HG03045 (cell line): ENCODE data around the gene CUBN.

Experiments
- ATAC-seq: cut with Tn5 transposase; IDR thresholded peaks from one replicate; pipeline ENCODE4 v1.9.1; 2021; ENCODE audit warnings: mild to moderate bottlenecking, moderate library complexity; ENCODE audit not compliant: unreplicated experiment

CUBN gene

DNA sequence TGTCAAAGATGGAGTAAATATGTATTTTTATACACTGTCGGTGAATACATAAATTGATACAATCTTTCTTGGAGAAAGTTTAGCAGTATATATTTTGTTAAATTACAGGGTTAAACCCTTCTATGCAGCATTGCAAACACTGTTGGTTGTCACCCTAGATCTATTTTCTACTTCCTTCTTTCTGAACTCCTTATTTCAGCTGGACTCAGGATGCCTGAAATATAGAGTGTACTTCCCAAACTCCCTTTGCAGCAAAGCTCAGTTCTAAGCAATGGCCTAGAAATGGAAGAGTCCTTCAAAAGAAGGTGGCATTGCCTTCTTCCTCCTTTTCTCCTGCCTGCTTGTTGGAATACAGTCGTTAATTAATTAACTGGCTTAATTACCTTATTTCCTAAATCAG lies 20.6 kb downstream of the CUBN start:
- no peak for ATAC-seq

DNA sequence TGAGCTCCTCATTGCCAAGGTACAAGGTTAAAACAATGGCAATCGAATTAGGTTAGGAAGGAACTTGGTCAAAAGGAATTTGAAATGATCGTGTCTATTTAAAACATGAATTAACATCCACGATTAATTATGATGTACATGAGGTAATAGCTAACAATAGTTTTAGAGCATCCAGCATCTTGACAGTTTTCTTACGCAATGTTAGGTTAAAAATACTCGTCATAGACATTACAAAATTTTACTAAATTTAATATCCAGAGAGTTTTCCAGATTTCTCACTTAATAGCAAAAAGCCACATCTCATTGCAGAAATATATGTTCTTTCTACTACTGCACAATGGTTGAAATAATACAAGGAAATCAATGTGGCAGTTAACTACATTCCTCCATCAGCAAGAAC lies 22.6 kb downstream of the CUBN start:
- ATAC-seq = no peak

DNA sequence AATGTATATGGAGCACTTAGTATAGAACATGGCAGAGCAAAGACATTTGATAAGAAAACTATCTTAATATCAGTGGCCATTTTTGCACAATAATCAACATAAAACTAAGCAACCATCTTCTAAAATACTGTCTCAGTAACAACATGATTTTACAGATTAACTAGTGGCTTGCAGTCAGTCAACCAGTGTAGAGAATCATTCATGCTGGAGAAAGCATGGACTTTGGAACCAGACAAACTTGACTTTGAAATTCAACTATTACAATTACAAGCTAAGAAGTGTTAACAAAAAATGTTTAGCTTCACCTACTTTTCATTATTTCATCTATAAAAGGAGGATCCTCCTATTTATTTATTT lies 27.7 kb downstream of the CUBN start:
- no peak for ATAC-seq

DNA sequence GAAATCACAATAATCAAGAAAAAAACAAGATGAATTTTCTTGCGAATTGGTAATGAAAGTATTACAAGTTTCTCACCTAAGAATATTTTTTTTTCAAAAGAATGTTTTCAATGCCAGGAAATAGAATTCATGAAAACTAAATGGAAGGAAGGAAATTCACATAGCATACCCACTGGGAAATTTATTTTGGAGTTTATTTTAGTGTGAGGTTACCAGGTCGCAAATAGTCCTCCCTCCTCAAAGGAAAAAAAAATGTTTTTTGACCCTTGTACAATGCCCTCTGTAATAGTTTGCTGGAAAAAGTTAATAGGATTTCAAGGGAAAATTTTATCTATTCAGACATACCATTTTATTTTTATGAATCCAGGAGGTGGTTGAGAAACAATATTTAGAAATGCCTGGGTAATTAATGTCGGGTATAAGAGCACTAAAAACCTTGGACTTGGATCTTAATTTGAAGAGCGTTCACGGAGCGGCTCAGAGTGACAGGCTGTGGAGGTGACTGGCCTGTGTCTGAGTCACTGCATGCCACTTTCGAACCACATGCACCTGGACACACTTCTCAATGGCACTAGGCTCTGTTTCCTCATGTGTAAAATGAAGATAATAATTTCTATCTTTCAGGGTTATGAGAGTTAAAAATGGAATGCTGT lies 28.2 kb downstream of the CUBN start:
- ATAC-seq = no peak

DNA sequence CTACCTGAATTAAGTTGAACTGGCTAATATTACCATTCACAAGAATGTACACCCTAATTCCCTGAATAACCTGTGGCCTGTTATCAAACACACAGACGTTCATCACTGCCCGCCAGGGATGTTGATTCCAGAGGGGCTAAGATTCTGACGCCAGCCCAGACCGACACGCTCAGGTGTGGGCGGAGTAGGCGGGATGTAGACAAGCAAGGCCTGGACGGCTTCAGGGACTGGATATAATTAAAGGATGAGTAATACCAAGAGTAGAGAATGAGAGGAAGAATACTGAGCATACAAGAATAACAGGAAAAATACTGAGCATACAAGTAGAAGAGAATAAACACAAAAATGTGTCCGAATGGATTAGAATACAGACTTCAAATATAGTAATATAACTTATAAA lies 29.0 kb downstream of the CUBN start:
- ATAC-seq = no peak

DNA sequence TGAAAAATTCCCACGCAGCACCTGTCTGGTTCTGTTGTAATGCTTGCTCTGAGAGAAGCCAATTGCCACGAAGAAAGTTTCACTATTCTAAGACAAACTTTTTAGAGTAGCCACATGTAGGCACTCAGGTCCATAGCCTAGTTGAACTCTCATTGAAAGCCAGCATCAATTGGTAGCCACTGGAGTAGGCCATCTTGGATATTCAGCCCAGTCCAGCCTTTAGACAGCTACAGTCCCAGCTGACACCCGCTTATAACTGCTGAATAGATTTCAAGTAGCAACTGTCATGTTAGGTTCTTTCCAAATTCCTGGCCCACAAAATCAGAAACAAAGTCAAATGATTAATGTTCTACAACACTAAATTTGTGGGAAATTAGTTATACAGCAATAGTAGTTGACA lies 31.6 kb downstream of the CUBN start:
- ATAC-seq = no peak

DNA sequence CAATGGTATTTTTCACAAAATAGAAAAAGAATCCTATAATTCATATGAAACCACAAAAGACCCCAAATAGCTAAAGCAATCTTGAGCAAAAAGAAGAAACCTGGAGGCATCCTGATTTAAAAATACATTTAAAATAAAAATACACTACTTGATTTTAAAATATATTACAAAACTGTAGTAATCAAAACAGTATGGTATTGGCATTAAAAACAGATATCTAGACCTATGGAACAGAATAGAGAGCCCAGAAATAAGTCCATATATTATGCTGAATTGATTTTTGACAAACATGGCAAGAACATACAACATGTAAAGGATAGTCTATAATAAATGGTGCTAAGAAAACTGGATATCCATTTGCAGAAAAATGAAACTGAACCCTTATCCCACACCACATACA lies 34.8 kb downstream of the CUBN start:
- no peak for ATAC-seq

DNA sequence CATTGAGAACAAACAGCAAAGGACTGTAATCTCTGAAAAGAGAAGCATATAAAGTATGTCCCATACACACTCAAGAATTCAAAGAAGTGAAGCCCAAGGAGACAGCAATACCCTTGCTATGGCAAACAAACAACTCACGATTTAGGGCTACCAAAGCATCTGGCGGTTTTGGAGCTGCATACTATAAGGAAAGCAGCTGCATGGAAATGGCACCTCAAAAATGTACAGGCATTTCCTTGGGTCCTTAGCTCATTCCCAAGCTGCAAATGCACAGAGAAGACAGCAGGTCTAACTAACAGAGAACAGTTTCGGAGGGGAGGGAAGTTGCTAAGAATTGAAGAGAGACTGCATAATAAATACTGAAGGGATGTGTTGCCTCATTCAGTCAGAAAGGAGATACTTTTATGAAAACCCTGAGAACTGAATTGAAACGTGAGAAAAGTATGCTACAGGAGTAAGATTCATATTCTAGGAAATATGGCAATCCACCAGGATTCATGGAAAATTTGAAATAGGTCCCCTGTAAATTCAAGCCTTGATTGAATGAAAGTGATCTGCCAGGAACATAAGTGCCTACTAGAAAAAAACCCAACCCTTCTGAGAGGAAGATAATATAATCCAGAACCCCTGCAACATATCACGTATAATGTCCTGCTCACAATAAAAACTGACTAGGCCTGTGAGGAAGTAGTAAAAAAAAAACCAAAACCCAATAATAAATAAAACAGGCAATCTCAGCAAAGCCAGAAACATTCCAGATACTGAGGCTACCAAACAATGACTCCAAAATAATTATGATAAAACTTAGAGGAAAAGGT lies 36.4 kb downstream of the CUBN start:
- no peak for ATAC-seq

DNA sequence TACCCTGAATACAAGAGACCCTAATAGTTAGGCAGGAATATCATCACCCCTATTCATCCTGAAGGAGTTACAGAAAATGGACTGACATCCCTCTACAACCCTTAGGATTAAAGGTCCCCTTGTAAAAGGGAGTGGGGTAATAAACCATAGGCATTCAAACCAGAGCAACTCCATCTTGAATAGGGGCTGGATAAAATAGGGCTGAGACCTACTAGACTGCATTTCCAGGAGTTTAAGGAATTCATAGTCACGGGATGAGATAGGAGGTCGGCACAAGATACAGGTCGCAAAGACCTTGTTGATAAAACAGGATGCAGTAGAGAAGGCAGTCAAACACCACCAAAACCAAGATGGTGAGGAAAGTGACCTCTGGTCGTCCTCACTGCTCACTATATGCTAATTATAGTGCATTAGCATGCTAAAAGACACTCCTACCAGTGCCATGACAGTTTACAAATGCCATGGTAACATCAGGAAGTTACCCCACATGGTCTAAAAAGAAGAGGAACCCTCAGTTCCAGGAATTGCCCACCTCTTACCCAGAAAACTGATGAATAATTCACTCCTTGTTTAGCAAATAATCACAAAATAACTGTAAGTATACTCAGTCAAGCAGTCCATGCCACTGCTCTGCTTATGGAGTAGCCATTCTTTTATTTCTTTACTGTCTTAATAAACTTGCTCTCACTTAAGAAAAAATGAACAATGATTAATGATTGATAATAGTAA lies 37.2 kb downstream of the CUBN start:
- no peak for ATAC-seq

DNA sequence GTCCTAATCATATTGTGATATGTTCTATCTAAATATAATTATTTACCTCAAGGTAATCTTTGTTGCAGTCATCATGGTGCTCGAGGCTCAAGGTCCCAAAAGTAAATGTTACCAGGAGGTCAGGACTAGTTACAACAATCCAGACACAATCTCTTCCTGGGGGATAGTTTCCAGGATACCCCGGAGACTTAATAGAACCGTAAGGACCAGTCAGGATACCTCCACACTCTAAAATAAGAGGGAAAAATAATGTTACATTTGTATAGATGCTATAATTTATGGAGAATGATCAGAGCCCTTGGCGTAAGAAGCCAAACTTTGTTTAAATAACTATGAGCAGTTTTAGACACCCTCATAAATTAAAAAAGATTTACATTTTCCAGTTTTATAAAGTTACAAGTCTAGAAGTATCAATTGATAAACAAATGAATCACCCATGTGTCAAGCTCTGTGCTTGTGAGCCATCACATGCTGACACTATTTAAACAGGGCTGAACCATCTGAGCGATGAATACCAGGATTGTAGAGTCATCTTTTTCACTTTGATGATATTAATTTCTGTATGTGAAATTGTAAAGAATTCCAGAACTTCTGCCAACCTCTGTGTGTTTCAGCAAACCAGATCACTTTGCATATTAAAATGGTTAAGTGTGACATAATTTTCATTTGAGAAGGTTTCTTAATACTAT lies 41.3 kb downstream of the CUBN start:
- no peak for ATAC-seq

DNA sequence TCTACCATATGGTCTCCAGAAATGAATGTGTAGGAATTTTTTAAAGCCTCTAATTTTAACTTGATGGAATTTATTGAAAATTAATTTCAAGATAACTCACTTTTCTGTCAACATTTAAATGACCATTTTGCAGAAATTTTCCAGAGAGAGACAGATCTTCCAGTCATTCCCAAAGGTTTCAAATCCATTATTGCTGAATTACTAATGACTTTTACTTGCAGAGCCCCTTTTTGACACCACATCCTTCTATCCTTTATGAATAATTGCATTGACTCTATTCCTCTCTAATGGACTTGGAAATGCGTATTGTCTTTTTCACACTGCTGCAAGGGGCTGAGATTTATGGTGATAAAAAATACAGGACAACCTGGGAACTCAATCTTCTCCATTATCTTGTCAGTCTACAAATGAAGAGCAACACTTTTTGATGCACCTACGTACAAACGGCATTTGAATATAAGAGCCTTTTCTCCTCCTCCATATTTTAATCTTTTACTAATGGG lies 42.7 kb downstream of the CUBN start:
- no peak for ATAC-seq

DNA sequence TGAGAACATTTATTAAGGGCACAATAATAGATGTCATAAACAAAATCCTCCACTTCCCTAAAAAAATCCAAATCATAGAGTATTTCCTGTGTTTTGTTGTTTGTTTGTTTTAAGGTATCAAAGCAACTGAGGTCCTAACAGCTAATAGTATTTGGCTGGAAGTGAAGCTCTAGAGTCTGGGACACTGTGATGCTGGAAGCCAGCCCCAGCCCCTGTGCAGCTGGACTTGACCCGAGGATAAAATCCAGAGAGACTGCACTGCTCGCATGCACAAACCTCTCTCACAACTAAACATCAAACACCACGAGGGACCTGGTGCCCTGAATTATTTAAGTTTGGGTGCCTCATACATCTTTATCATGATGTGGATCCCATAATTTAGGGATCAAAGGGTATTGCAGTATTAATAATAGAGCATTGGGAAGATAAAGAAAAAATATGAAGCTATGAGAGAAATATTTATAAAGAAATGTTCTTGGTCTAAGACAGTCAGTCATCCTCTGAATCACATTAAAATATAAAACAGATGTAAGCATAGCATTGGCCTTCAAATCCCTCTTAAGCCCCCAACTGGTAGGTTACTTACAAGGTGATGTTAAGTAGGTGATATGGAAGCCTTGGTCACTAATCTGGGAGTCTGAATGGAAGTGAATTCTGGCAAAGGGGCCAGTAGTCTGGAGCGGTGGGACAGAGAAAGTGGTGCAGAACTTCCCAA lies 44.4 kb downstream of the CUBN start:
- no peak for ATAC-seq

DNA sequence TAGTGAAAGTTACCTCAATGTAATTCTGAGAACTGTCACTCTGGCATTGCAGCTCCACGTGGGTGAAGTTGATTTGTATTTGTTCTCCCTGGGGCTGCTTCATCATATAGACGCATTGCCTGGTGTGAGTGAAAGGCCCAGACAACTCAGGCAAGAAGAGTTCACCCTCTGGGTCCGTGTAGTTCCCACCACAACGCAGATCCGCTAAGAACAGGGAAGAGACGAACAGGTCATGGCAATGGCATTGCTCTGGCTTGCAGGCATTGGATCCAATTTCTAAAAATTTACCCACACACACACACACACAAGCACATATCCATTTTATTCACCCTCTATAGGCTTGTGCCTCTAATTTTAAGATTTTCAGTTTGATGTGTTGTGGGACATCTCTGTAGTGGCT lies 45.4 kb downstream of the CUBN start:
- no peak for ATAC-seq

DNA sequence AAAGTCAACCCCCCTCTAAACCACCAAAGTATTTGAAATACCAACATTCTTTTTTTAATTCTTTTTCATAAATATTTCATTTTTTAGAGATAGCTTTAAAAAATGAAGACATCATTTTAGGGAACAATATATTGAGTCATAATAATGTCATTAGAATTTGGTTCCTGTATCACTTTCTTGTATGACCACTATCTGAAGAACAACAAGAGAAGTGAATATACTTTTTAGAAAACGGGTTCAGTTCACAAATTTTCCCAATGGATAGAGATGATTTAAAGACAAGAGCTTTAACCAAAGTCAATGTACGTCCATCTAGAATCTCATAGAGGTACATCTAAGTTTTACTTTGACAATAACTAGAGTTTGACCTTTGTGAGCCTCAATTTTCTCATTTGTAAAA lies 48.2 kb downstream of the CUBN start:
- no peak for ATAC-seq

DNA sequence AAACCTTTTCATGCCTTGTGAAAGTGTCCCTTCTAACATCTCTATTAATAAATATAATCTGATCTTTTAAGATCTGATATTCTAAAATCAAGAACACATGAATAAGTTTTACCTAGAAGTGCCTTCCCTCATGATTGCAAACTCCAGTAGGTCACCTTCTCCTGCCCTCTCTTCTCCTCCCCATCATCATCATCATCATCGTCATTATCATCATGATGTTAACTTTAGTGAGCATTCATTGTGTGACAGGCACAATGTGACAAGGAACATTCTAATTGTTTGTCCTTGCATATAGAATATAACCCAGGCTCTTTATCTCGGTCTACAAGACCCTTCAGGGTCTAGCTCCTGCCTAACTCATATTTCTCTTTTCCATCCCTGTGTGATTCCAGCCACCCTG lies 51.7 kb downstream of the CUBN start:
- no peak for ATAC-seq

DNA sequence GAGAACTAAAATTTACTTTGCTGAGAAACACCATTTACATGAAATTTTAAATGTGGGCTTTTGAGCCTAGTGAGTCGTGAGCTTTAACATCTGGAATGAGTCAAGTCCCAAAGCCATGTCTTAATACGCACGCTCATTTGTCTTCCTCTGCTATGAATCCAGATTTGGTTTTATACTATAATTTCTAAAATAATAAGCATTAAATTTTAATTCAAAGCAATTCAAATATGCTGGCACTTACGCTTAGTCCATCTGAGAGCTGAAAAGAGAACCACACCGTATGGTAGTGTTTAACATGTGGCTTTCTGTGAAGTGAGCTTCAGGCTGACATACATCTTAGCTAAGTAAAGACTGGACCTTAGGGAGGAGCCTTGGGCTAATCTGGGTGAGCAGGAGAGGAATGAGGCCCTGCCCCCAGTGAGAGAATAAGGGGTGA lies 52.2 kb downstream of the CUBN start:
- no peak for ATAC-seq

DNA sequence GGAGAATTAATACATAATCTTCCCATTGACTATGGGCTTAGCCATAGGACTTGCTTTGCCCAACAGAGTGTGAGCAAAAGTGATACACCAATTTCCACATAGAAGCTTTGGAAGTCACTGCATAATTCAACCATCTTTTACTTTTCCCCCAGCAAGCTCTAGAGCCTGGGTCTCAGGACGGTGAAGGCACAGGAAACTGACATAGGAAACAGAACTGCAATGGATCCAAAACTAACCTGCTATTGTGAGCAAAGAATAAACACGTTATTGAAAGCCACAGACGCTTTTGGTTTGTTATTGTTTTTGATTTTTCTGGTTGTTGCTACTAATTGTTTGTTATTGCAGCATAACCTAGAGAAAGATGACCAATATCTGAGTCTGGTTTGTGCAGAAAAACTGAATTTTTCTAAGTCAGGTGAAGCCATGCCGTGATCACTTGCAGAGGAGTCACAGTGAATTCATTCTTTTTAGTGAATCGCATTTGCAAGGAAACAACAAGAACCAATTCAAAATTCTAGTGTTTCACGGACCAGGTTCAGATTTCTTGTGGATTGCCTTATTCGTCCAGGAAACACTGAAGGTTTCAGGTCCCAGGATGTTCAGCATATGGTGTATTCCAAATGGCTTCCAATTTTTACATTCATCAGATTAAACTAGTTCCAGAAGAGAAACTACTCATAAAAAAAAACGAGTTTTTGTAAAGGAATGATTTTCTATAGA lies 52.8 kb downstream of the CUBN start:
- ATAC-seq = no peak

DNA sequence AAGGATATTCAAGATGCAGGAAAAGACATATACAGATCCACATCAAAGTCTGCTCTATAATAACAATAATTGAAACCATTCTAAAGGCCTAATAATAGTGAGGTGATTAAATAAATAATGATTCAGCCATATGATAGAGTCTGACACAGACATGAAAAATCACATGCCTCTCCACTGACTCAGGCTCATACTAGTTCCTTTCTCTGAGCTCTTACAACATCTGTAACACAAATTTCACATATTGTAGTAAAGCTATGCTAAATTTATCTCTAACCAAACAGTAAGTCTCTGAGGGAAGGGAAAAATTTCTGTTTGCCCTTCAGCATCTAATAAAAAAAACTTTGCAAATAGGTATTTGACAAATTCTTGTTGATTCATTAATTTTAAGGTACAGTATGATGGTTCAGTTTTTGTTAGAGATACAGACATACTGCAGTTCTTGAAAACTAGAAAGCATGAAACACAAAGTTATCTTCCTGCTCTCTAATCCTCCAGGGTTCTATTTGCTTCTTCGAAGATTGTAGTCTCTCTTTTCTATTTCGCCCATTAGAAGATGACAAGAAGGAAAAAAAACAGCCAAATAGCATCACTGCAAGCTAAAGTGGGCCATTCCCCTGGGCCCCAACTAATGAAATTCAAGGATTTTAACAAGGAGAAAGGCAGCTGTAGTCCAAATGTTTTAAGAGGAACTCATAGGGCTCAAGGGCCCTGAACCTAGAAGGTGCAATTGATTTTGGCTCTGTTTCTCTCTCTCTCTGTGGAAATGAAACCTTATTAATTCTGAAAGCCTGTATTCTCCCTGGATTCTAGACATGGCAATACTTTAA lies 53.9 kb downstream of the CUBN start:
- ATAC-seq = no peak

DNA sequence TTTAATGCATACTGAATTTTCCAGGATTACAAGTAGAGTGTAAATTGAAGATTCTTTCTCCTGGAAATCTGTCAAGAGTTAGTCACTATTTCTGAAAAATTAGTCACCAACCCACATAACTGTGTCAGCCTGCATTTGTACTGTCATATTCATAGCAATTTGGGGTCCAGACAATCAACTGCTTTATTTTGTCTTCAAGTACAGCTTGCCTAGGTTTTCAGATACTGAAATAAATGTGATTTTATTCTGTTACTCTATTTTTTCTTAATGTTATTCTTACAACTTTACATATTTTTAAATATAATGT lies 55.1 kb downstream of the CUBN start:
- ATAC-seq = no peak
